NCI-H1048 (cell line): ENCODE measurements around the gene FAM124A.

Experiments used
- DNase-seq: peaks from one replicate; lab custom pipeline; 2025; lab: John Stamatoyannopoulos, UW

FAM124A gene

GRCh38 chr13:51222037-51222685, at the start of gene FAM124A:
Gene FAM124A (plus strand): TSS chr13:51222398. CDS start chr13:51222502, 104 bp downstream.
- no peak for DNase-seq

GRCh38 chr13:51175021-51175420, 47.2 kb upstream of the FAM124A start:
- no peak for DNase-seq

- DNase-seq = no peak
Measured at GRCh38 chr13:51175639-51176038, 46.6 kb upstream of the FAM124A start.

- no peak for DNase-seq
Measured at GRCh38 chr13:51177188-51177587, 45.0 kb upstream of the FAM124A start.

- DNase-seq = no peak
Measured at GRCh38 chr13:51178456-51179074, 43.6 kb upstream of the FAM124A start.

GRCh38 chr13:51179432-51179971, 42.7 kb upstream of the FAM124A start:
- no peak for DNase-seq

- no peak for DNase-seq
Measured at GRCh38 chr13:51180853-51181511, 41.2 kb upstream of the FAM124A start.

GRCh38 chr13:51181786-51182383, 40.3 kb upstream of the FAM124A start:
- DNase-seq = no peak

- DNase-seq = no peak
Measured at GRCh38 chr13:51191743-51192142, 30.5 kb upstream of the FAM124A start.

GRCh38 chr13:51192348-51192747, 29.9 kb upstream of the FAM124A start:
- DNase-seq = no peak

- no peak for DNase-seq
Measured at GRCh38 chr13:51193387-51193786, 28.8 kb upstream of the FAM124A start.

GRCh38 chr13:51194942-51195341, 27.3 kb upstream of the FAM124A start:
- DNase-seq = no peak

GRCh38 chr13:51201886-51202285, 20.3 kb upstream of the FAM124A start:
- no peak for DNase-seq

- DNase-seq = no peak
Measured at GRCh38 chr13:51202477-51203046, 19.6 kb upstream of the FAM124A start.

- DNase-seq = no peak
Measured at GRCh38 chr13:51206584-51206983, 15.6 kb upstream of the FAM124A start.

- DNase-seq = no peak
Measured at GRCh38 chr13:51207881-51208280, 14.3 kb upstream of the FAM124A start.

- no peak for DNase-seq
Measured at GRCh38 chr13:51208716-51209115, 13.5 kb upstream of the FAM124A start.

GRCh38 chr13:51211910-51212309, 10.3 kb upstream of the FAM124A start:
- no peak for DNase-seq

- DNase-seq = no peak
Measured at GRCh38 chr13:51212758-51213157, 9.4 kb upstream of the FAM124A start.

GRCh38 chr13:51213173-51213728, 8.9 kb upstream of the FAM124A start:
- no peak for DNase-seq

GRCh38 chr13:51218626-51219025, 3.6 kb upstream of the FAM124A start:
- no peak for DNase-seq

- DNase-seq = no peak
Measured at GRCh38 chr13:51220706-51221105, 1.5 kb upstream of the FAM124A start.
